HG03064 (cell line): ENCODE results near the gene USP3.

Experiments
- ATAC-seq: cut with Tn5 transposase; IDR thresholded peaks from one replicate; pipeline ENCODE4 v1.9.1; 2021; ENCODE audit warnings: low read depth; ENCODE audit not compliant: unreplicated experiment

The USP3 gene

GRCh38 chr15:63640146-63640545 lies 135.8 kb downstream of the USP3 start:
- no peak for ATAC-seq
